ENCODE measurements around the gene RREB1. TPM values are rescaled to one million over a fixed set of nuclear protein-coding genes. Genes with fewer than 3 reads are reported as not detected.
A peak's percentile ranks its signal among the peaks of the same experiment; 100 is the strongest.

Gene RREB1
- total RNA-seq, 3 donors from 2014 or later: 64.9 to 85.9 (median 74.7) TPM

DNA sequence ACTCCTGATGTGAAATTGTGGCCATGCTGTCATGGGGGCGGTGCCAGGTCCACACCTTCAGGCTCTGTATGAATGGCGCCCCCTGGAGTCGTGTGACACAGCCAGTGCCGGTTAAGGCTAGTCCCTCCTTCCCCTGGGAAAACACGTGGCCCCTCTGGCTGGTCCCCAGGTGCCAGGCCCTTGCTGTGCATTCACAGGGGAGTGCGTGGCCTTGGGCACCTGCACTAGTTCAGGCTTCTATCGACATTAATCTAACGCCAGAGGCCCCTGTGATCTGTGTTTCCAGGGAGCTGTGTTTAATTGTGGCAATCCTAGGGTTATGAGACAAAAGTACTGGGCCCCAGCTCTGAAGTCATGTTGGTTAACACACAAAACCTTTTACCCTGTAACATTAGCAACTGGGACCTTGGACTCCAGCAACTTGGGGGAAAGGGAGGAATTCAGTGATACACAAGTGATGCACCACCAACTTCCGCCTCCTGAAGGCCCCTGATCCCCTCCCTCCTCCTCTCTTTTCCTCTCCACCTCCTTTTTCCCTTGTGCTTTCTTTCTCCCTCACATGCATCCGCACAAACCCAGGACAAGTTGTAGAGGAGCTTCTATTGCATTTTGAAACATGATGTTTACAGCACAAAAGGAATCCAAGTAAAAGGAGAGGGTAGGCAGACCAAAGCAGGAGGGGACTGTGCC is 131.3 kb downstream of the RREB1 start:
- no peaks in the 10 kb centered on the region for H3K9me3 ChIP-seq
- ATAC-seq (peak; percentile 67), DNase-seq (peak; percentile 92 to 98 (median 93))
- H3K4me1 ChIP-seq (ENCODE audit: low read depth): peaks cover 44% of the 10 kb centered on the region
- H3K36me3 ChIP-seq (ENCODE audit: low read depth): no peaks in the 10 kb centered on the region
- intact Hi-C loops (cut with DNase I, micrococcal nuclease): no loop called here
- no peak overlapping the region for H3K4me3 ChIP-seq
- TF ChIP-seq, protein P1, sequence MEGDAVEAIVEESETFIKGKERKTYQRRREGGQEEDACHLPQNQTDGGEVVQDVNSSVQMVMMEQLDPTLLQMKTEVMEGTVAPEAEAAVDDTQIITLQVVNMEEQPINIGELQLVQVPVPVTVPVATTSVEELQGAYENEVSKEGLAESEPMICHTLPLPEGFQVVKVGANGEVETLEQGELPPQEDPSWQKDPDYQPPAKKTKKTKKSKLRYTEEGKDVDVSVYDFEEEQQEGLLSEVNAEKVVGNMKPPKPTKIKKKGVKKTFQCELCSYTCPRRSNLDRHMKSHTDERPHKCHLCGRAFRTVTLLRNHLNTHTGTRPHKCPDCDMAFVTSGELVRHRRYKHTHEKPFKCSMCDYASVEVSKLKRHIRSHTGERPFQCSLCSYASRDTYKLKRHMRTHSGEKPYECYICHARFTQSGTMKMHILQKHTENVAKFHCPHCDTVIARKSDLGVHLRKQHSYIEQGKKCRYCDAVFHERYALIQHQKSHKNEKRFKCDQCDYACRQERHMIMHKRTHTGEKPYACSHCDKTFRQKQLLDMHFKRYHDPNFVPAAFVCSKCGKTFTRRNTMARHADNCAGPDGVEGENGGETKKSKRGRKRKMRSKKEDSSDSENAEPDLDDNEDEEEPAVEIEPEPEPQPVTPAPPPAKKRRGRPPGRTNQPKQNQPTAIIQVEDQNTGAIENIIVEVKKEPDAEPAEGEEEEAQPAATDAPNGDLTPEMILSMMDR (IDR thresholded peaks at IDR 0.05): peak; percentile 71

DNA sequence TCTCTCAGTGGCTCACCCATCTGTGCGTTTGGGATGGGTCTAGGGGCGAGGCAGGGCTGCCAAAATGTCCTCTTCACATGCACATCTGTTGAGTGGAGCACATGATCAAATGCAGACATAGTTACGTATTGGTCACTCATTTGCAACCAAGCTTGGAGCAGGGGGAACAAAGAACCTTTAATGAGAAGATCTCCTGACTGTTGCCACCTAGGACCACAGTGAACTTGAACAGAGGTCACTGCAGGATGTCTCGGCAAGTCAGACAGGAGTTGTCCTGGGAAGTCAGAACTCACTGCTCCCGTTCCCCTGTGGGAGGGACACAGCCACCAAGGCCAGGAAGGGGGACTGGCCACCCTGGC is 131.8 kb downstream of the RREB1 start:
- Histone ChIP-seq H3K4me1 (ENCODE audit: low read depth) (peaks cover 44% of the 10 kb centered on the region), H3K4me3 (no peak overlapping the region), H3K9me3 (no peaks in the 10 kb centered on the region), H3K36me3 (ENCODE audit: low read depth) (no peaks in the 10 kb centered on the region)
- DNase-seq (no peak), ATAC-seq (no peak)
- TF ChIP-seq, protein P1 (IDR thresholded peaks at IDR 0.05): no peak
- intact Hi-C loops (cut with DNase I, micrococcal nuclease): no loop called here

- no peaks in the 10 kb centered on the region for H3K9me3 ChIP-seq
- no peak for DNase-seq
- no peak overlapping the region for H3K4me3 ChIP-seq
- ATAC-seq: no peak
- H3K36me3 ChIP-seq (ENCODE audit: low read depth): no peaks in the 10 kb centered on the region
- TF ChIP-seq, protein P1 (IDR thresholded peaks at IDR 0.05): no peak
- intact Hi-C loops (cut with DNase I, micrococcal nuclease): loop anchor here (5.0 kb wide), 2 partner anchors 428 to 518 kb away; no protein-coding TSS in a partner anchor
- peaks cover 39% of the 10 kb centered on the region for H3K4me1 ChIP-seq (ENCODE audit: low read depth)
Measured at GRCh38 chr6:7240351-7240750, 132.6 kb downstream of the RREB1 start.

DNA sequence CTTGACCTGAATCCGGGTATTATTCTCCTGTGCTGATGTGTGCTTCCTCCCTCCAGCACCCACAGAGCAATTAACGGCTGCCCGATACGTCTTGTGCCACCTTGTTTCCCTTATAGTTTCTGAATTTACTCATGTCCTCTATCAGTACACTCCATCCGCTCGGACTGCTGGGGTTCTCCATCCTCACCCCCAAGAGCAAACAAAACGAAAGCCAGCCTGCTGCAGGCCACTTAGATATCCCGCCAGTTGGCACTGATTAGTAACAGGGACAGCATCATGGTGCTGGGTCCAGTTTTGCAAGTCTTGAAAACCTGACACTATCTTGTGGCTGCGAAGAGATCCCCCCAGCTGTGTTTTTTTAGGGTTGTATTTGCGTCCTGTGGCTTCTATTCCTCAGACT is 133.4 kb downstream of the RREB1 start:
- Histone ChIP-seq H3K36me3 (ENCODE audit: low read depth) (no peaks in the 10 kb centered on the region), H3K4me1 (ENCODE audit: low read depth) (peaks cover 31% of the 10 kb centered on the region), H3K9me3 (no peaks in the 10 kb centered on the region), H3K4me3 (no peak overlapping the region)
- intact Hi-C loops (cut with DNase I, micrococcal nuclease): loop anchor here (5.0 kb wide), 2 partner anchors 429 to 519 kb away; no protein-coding TSS in a partner anchor
- DNase-seq (no peak), ATAC-seq (no peak)
- TF ChIP-seq, protein P1 (IDR thresholded peaks at IDR 0.05): no peak

GRCh38 chr6:7241709-7242645 is 134.2 kb downstream of the RREB1 start:
- intact Hi-C loops (cut with DNase I, micrococcal nuclease): loop anchor here (2.0 to 5.0 kb wide), 3 partner anchors 430 to 520 kb away; no protein-coding TSS in a partner anchor
- H3K4me1 ChIP-seq (ENCODE audit: low read depth): peaks cover 30% of the 10 kb centered on the region

More at GRCh38 chr6:7241709-7242645, 134.2 kb downstream of the RREB1 start:
- peak in 1 of 3 donors; percentile 78 for DNase-seq
- TF ChIP-seq, protein P1 (IDR thresholded peaks at IDR 0.05): no peak
- Histone ChIP-seq H3K4me3 (no peak overlapping the region), H3K36me3 (ENCODE audit: low read depth) (no peaks in the 10 kb centered on the region), H3K9me3 (no peaks in the 10 kb centered on the region)
- ATAC-seq: peak; percentile 75

All from mucosa of descending colon (tissue), 3 donors.